GM18502 (cell line): Measurements from ENCODE around the gene ADTRP.
A peak's percentile ranks its signal among the peaks of the same experiment; 100 is the strongest.

Experiments
- ATAC-seq: cut with Tn5 transposase; IDR thresholded peaks from one replicate; pipeline ENCODE4 v1.9.1; 2021; ENCODE audit warnings: mild to moderate bottlenecking; ENCODE audit not compliant: unreplicated experiment, poor library complexity

ADTRP gene

DNA sequence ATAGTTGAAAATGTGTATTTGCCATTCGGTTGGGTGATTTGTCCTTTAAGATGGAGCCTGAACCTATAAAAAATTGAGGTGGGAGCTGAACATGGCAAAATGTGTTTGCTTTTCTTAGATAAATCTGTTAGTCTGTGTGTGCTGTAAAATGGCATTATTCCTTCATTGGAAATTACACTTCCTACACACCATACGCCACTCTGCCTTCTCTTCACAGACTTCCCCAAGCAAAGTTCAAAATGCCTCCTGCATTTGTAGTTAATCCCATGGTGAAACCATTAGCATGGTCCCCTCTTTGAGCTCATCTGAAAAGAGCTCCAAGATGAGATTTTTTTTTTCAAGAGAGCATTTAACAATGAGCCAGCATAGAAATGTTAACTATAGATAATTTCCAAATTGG is 567 bp downstream of the ADTRP start:
- ATAC-seq, result no peak

GRCh38 chr6:11775791-11776409 is 2.7 kb downstream of the ADTRP start:
- ATAC-seq, result no peak

- no peak for ATAC-seq
These were observed 4.2 kb downstream of the ADTRP start for GRCh38 chr6:11774426-11774825.

GRCh38 chr6:11773581-11773980 is 5.0 kb downstream of the ADTRP start:
- ATAC-seq, result no peak

DNA sequence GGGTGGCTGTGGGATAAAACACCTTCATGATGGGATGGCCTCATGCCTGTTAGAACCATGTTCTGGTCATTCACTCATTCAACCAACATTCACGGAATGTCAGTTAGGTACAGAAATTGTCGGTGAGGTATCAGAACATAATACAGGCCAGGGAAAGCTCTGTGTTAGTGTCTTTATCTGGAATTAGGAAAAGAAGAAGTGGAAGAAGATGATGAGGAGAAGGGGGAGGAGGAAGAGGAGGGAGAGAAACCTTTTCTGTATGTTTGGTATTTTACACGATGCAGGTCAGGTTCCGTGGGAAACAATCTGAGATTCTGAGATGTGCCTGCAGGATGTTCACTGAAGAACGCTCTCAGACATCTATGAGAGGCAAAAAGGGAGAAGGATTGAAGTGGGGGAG is 5.6 kb downstream of the ADTRP start:
- no peak for ATAC-seq

DNA sequence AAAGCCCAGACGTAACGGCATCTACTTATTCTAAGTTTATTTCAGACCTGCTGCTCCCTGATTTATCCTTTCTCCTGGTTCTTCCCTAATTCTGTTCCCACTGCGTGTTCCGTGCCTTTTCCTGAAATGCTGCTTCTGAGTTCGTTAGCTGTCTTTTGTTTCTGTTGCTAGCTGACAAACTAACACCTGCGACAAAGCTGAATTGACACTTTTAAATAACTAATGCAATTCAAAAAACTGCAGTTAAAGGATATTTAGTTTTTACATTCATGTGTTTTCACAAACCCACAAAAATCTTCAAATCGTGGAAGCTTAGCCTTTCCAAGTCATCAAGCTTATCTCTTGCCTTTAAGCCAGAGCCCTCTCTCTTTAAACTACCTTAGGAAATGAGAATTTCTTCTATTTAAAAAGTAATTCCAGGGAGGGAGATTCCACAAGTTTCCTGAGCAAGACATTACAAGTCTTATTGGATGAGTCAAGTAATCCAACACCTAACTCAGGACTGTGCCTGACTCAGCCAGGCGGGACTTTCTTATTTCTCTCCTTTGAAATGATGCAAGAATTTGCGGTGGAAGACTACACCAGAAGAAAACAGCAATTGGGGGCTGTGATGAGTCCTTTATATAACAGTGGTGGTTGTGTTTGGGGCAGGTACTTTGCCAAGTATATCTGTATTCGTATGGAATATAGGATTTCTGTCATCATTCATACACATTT is 6.3 kb downstream of the ADTRP start:
- ATAC-seq, result no peak

- ATAC-seq, result no peak
These were observed 7.0 kb downstream of the ADTRP start for GRCh38 chr6:11771473-11772048.

DNA sequence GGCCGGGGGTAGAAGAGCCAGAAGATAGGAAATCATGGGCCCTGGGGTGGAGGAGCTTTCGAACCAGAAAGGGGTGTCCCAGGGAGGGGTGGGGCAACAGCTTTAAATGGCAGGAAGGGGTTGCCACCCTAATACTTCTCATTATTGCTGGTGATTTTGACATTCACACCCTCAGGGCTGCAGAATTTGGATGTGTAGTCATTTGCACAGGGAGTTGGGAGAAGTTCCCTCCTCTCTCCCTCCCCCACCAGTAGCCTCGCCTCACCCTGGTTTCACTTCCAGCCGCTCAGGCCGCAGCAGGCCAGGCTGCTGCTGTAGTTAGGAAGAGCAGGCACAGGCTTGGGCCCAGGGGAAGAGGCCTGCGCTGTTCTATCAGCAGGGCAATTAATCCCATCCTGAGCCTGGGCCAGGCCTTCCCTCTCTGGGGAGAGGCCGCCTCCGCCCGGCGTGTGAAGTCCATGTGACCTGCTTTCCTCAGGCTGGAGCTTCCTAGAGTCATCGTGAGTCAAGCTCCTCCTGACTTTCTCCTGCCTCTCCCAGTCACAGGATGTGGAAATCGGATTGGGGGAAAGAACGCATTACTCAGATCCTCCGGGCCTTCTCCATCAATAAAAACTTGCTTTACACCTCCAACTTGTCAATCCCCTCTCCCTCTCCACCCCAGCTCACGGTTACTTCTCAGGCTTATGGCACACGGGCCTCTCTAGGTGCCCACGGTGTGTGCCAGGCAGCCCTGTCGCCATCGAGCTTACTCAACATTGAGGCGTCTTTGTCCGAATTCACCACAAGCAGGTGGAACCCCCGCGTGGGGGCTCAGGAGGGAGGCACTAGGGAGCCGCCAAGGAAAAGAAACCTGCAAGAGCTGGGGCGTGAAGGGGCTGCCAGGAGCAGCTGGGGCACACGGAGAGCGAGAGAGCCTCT is 7.8 kb downstream of the ADTRP start:
- peak; percentile 53 for ATAC-seq

DNA sequence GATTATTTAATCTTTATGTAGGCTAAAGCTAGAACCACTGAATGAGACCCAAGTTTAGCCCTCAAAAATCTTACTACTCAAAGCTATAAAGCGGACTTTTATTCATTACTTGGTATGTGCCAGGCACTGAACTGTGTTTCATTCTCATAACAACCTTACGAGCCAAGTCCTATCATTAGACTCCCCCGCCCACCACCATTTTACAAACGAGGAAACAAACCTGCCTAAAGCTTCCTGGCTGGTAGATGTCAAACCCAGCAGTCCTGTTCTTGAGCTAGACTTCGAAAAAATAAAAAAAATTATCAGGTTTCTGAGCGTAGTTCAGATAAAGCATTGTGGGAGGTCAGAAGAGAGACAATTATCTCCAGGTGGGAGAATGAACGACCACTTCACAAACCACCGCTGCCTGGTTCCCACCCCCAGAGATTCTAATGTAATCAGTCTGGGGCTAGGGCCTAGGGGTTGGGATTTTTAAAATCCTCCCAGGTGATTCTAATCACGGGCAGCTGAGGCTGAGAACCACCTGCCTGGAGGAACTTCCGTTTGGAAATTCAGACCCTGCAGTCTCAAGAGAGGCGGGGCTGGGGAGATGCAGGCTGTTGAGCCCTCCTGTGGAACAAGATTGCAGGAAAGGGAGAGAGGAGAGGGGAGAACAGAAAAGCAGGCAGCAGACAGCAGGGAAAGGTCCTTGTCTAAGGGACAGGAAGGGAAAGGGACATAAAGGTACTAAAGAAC is 8.6 kb downstream of the ADTRP start:
- no peak for ATAC-seq

GRCh38 chr6:11769244-11769643 is 9.4 kb downstream of the ADTRP start:
- ATAC-seq, result no peak

GRCh38 chr6:11767978-11768756 is 10.4 kb downstream of the ADTRP start:
- no peak for ATAC-seq

DNA sequence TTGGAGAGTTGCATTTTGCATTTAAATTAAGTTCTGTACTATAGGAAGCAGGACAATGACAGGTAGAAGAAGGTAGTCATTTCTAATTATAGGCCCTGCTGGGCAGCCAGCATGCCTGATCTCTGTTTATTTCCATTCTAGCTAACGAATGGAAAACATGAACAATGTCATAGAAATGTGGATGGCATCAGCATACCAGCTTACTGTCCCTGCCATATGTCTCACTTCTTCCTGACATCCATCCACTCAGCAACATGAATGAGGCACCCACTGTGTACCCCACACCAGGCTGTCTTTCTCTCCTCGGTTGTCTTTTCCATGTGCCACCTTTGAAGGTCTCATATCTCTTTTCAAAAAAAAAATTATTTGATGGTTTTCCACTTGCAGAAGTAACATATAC is 11.1 kb downstream of the ADTRP start:
- no peak for ATAC-seq

- no peak for ATAC-seq
These were observed 11.8 kb downstream of the ADTRP start for GRCh38 chr6:11766589-11767450.

- ATAC-seq, result no peak
These were observed 12.6 kb downstream of the ADTRP start for GRCh38 chr6:11766043-11766442.

DNA sequence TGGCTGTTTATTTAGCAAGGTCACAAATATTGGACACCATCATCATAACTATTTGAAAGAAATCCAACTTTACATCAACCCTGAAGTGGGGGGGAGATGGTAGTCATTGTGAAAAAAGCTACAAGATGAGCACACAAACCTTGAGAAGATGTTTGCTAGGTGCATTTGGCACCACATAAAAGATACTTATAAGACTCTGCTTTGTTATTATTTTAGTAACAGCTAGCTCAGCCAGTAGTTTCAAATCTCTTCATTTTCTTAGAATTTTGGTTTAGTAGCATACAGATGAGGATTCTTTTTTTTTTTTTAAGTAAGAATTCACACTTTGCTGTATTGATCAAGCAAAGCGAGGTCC is 14.4 kb downstream of the ADTRP start:
- no peak for ATAC-seq

GRCh38 chr6:11763460-11764249 is 14.9 kb downstream of the ADTRP start:
- ATAC-seq, result no peak

GRCh38 chr6:11762794-11763459 is 15.7 kb downstream of the ADTRP start:
- no peak for ATAC-seq
